K562 (cell line): ENCODE results near the gene MDM4. TPM values are rescaled to one million over a fixed set of nuclear protein-coding genes. Genes with fewer than 3 reads are reported as not detected.

Experiments
- BCOR ChIP-seq: fragments of 450-650 bp; IDR thresholded peaks from 2 replicates; pipeline ENCODE4 v1.6.1; 2016
- CHD2 ChIP-seq: IDR thresholded peaks from 2 replicates; pipeline ENCODE4 v1.6.1; 2011; ENCODE audit warnings: low read depth, low read length
- CREB5 ChIP-seq: fragments of 250-450 bp; sonication (Bioruptor Pico); IDR thresholded peaks from 2 replicates; pipeline ENCODE4 v1.5.0; 2020; ENCODE audit warnings: mild to moderate bottlenecking
- HDAC1 ChIP-seq, 2 experiments: fragments of 450-650 bp; IDR thresholded peaks; 2 replicates each; pipeline ENCODE4 v1.6.1; 2016 to 2017; ENCODE audit warnings: inconsistent platforms in 1 of 2, mild to moderate bottlenecking in 1 of 2, moderate library complexity in 1 of 2
- IRF2 ChIP-seq: sonication (generic); formaldehyde crosslinking; IDR thresholded peaks from 2 replicates; pipeline ENCODE4 v1.8.1; 2022; ENCODE audit warnings: mild to moderate bottlenecking, missing genetic modification reagents
- KLF16 ChIP-seq: IDR thresholded peaks from 2 replicates; pipeline ENCODE4 v1.6.1; 2016; ENCODE audit warnings: antibody characterized with exemption
- LEF1 ChIP-seq: fragments of 450-650 bp; IDR thresholded peaks from 2 replicates; pipeline ENCODE4 v1.6.1; 2016; ENCODE audit warnings: mild to moderate bottlenecking
- MTA2 ChIP-seq: fragments of 450-650 bp; IDR thresholded peaks from 2 replicates; pipeline ENCODE4 v1.6.1; 2016; ENCODE audit warnings: low read depth
- PHB ChIP-seq: fragments of 250-450 bp; sonication (Bioruptor Pico); IDR thresholded peaks from 2 replicates; pipeline ENCODE4 v1.5.0; 2021
- PURB ChIP-seq: sonication (generic); formaldehyde crosslinking; IDR thresholded peaks from 2 replicates; pipeline ENCODE4 v1.9.0; 2021; ENCODE audit warnings: low read depth, mild to moderate bottlenecking, missing genetic modification reagents
- RFX1 ChIP-seq: fragments of 450-650 bp; IDR thresholded peaks from 2 replicates; pipeline ENCODE4 v1.6.1; 2016; ENCODE audit warnings: mild to moderate bottlenecking, moderate library complexity
- SAP30 ChIP-seq: fragments of 200-600 bp; sonication (generic); IDR thresholded peaks from 2 replicates; pipeline ENCODE4 v1.6.1; 2012; ENCODE audit warnings: borderline replicate concordance, low read depth, mild to moderate bottlenecking, moderate library complexity, low read length, control low read depth, inconsistent platforms; ENCODE audit not compliant: insufficient read depth, poor library complexity, severe bottlenecking
- SMAD2 ChIP-seq: fragments of 150-350 bp; IDR thresholded peaks from 2 replicates; pipeline ENCODE4 v1.6.1; 2014; ENCODE audit warnings: low read depth, mild to moderate bottlenecking, low read length
- ZBTB12 ChIP-seq: fragments of 250-450 bp; sonication (Bioruptor Pico); IDR thresholded peaks from 2 replicates; pipeline ENCODE4 v1.4.0; 2020
- ZNF197 ChIP-seq: fragments of 200-800 bp; sonication (Bioruptor generic); IDR thresholded peaks from 2 replicates; pipeline ENCODE4 v1.6.1; 2016; ENCODE audit warnings: low read depth, missing genetic modification characterization, missing compliant biosample characterization
- ZNF431 ChIP-seq: sonication (generic); formaldehyde crosslinking; IDR thresholded peaks from 2 replicates; pipeline ENCODE4 v1.8.0; 2022; ENCODE audit warnings: mild to moderate bottlenecking, missing genetic modification reagents
- ZNF785 ChIP-seq: fragments of 250-450 bp; sonication (Bioruptor Pico); IDR thresholded peaks from 2 replicates; pipeline ENCODE4 v1.4.0; 2020; ENCODE audit warnings: mild to moderate bottlenecking
- ZSCAN32 ChIP-seq: fragments of 450-650 bp; formaldehyde crosslinking; IDR thresholded peaks from 2 replicates; pipeline ENCODE4 v1.4.0; 2020; ENCODE audit warnings: mild to moderate bottlenecking, moderate library complexity
- polyA plus RNA-seq, 8 experiments: library from polyadenylated mRNA; depleted of rRNA in 4 of 8; stranded (reverse) in 5 of 8; unstranded in 3 of 8; fragments of >200 nt; fragmentation: Nextera tagmentation in 2 of 8; fragmentation: Illumina TruSeq in 1 of 8; extraction: Ambion mirVana in 2 of 8; extraction: Trizol in 1 of 8; gene quantifications; 2 replicates each; pipeline versions ENCODE4 v1.2.1 to v1.2.3, GENCODE V29; 2011 to 2014; ENCODE audit warnings: inconsistent platforms in 1 of 8, missing spikeins in 1 of 8
- total RNA-seq, 7 experiments: library from RNA; depleted of rRNA in 6 of 7; stranded (reverse); fragments of >200 nt in 6 of 7; fragmentation: Illumina TruSeq in 2 of 7; extraction: Trizol in 2 of 7; gene quantifications; 2 replicates each; pipeline versions ENCODE4 v1.2.1 to v1.2.3, GENCODE V29; 2011 to 2021; ENCODE audit warnings: low replicate concordance in 1 of 7
- TF ChIP-seq, protein P1 (sequence below): fragments of 450-650 bp; IDR thresholded peaks from 2 replicates; pipeline ENCODE4 v1.6.1; 2016; ENCODE audit warnings: borderline replicate concordance
- TF ChIP-seq, protein P2 (sequence below): fragments of 250-450 bp; sonication (Bioruptor Pico); IDR thresholded peaks from 2 replicates; pipeline ENCODE4 v1.8.0; 2022; ENCODE audit warnings: moderate library complexity, mild to moderate bottlenecking, inconsistent platforms
- TF ChIP-seq, protein P3 (sequence below): IDR thresholded peaks from 2 replicates; pipeline ENCODE4 v1.6.1; 2012; ENCODE audit warnings: low read depth, low read length, improper control_type of control experiment, borderline replicate concordance

Gene MDM4
- total and polyA plus RNA-seq, 9 of the 15 experiments (the other 6 are each of a cell fraction or from before 2014, with no cell fraction given) = 3.3 to 61.7 (median 21.2) TPM

- TF ChIP-seq CREB5 (no peak), LEF1 (peak; percentile 39; the same call in 1 of the 2 replicates), MTA2 (0 out of 2 replicates have a peak, but pooled peaks have one; percentile 9), CHD2 (no peak), KLF16 (0 out of 2 replicates have a peak, but pooled peaks have one; percentile 13), PHB (CRISPR knock-in tag) (no peak), IRF2 (CRISPR knock-in tag) (no peak), ZNF197 (CRISPR knock-in tag) (no peak), BCOR (peak; percentile 52; the same call in 1 of the 2 replicates), HDAC1 (IDR thresholded peaks at IDR 0.05) (peak in 1 of 2 experiments; percentile 78; a peak in 2 of 4 replicates), SMAD2 (no peak), ZNF431 (CRISPR knock-in tag) (no peak), PURB (no peak), RFX1 (no peak), SAP30 (no peak), ZSCAN32 (no peak), ZBTB12 (no peak), ZNF785 (CRISPR knock-in tag) (no peak)
- TF ChIP-seq, protein P1, sequence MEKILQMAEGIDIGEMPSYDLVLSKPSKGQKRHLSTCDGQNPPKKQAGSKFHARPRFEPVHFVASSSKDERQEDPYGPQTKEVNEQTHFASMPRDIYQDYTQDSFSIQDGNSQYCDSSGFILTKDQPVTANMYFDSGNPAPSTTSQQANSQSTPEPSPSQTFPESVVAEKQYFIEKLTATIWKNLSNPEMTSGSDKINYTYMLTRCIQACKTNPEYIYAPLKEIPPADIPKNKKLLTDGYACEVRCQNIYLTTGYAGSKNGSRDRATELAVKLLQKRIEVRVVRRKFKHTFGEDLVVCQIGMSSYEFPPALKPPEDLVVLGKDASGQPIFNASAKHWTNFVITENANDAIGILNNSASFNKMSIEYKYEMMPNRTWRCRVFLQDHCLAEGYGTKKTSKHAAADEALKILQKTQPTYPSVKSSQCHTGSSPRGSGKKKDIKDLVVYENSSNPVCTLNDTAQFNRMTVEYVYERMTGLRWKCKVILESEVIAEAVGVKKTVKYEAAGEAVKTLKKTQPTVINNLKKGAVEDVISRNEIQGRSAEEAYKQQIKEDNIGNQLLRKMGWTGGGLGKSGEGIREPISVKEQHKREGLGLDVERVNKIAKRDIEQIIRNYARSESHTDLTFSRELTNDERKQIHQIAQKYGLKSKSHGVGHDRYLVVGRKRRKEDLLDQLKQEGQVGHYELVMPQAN = peak; percentile 55; the same call in 1 of the 2 replicates
- TF ChIP-seq, protein P2, sequence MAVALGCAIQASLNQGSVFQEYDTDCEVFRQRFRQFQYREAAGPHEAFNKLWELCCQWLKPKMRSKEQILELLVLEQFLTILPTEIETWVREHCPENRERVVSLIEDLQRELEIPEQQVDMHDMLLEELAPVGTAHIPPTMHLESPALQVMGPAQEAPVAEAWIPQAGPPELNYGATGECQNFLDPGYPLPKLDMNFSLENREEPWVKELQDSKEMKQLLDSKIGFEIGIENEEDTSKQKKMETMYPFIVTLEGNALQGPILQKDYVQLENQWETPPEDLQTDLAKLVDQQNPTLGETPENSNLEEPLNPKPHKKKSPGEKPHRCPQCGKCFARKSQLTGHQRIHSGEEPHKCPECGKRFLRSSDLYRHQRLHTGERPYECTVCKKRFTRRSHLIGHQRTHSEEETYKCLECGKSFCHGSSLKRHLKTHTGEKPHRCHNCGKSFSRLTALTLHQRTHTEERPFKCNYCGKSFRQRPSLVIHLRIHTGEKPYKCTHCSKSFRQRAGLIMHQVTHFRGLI (CRISPR knock-in tag) = no peak
- TF ChIP-seq, protein P3, sequence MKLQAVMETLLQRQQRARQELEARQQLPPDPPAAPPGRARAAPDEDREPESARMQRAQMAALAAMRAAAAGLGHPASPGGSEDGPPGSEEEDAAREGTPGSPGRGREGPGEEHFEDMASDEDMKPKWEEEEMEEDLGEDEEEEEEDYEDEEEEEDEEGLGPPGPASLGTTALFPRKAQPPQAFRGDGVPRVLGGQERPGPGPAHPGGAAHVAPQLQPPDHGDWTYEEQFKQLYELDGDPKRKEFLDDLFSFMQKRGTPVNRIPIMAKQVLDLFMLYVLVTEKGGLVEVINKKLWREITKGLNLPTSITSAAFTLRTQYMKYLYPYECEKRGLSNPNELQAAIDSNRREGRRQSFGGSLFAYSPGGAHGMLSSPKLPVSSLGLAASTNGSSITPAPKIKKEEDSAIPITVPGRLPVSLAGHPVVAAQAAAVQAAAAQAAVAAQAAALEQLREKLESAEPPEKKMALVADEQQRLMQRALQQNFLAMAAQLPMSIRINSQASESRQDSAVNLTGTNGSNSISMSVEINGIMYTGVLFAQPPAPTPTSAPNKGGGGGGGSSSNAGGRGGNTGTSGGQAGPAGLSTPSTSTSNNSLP = no peak
Measured at GRCh38 chr1:204520834-204521709, 4.9 kb downstream of the MDM4 start (continued).
